GM19043 (cell line): ENCODE results near the gene MFAP2.

Experiments
- ATAC-seq: cut with Tn5 transposase; IDR thresholded peaks from one replicate; pipeline ENCODE4 v1.9.1; 2021; ENCODE audit warnings: low read depth; ENCODE audit not compliant: unreplicated experiment

The MFAP2 gene

GRCh38 chr1:16981269-16981849, 939 bp upstream of the MFAP2 start:
- no peak for ATAC-seq

- ATAC-seq: no peak
These were observed 719 bp downstream of the MFAP2 start for GRCh38 chr1:16979475-16980327.

- no peak for ATAC-seq
These were observed 1.6 kb downstream of the MFAP2 start for GRCh38 chr1:16978567-16979474.

- ATAC-seq: no peak
These were observed 2.3 kb downstream of the MFAP2 start for GRCh38 chr1:16978139-16978538.

- no peak for ATAC-seq
These were observed 3.0 kb downstream of the MFAP2 start for GRCh38 chr1:16977377-16977776.

GRCh38 chr1:16976966-16977365, 3.5 kb downstream of the MFAP2 start:
- no peak for ATAC-seq

GRCh38 chr1:16975838-16976237, 4.6 kb downstream of the MFAP2 start:
- ATAC-seq: no peak

- ATAC-seq: no peak
These were observed 5.2 kb downstream of the MFAP2 start for GRCh38 chr1:16975211-16975610.

- no peak for ATAC-seq
These were observed 7.2 kb downstream of the MFAP2 start for GRCh38 chr1:16973215-16973614.

GRCh38 chr1:16972189-16972895, 8.1 kb downstream of the MFAP2 start:
- ATAC-seq: no peak

GRCh38 chr1:16971341-16972188, 8.9 kb downstream of the MFAP2 start:
- ATAC-seq: no peak

GRCh38 chr1:16970132-16970910, 10.1 kb downstream of the MFAP2 start:
- no peak for ATAC-seq

- ATAC-seq: no peak
These were observed 10.8 kb downstream of the MFAP2 start for GRCh38 chr1:16969651-16970050.

- ATAC-seq: no peak
These were observed 11.3 kb downstream of the MFAP2 start for GRCh38 chr1:16969057-16969611.

GRCh38 chr1:16968372-16968771, 12.0 kb downstream of the MFAP2 start:
- ATAC-seq: no peak

- no peak for ATAC-seq
These were observed 12.5 kb downstream of the MFAP2 start for GRCh38 chr1:16967962-16968361.

GRCh38 chr1:16967095-16967575, 13.3 kb downstream of the MFAP2 start:
- no peak for ATAC-seq

GRCh38 chr1:16966282-16966681, 14.1 kb downstream of the MFAP2 start:
- no peak for ATAC-seq
